Liver (tissue), 1 donor: ENCODE results near the gene FRMD4A.

Source experiments
- SP1 ChIP-seq: IDR thresholded peaks from 2 replicates; pipeline ENCODE4 v1.6.1; 2018; ENCODE audit warnings: antibody characterized with exemption, mild to moderate bottlenecking
- TF ChIP-seq, protein P1 (sequence below): IDR thresholded peaks from 2 replicates; pipeline ENCODE4 v1.6.1; 2016; ENCODE audit warnings: antibody characterized with exemption
- donor health status: healthy.

- TF ChIP-seq, protein P1, sequence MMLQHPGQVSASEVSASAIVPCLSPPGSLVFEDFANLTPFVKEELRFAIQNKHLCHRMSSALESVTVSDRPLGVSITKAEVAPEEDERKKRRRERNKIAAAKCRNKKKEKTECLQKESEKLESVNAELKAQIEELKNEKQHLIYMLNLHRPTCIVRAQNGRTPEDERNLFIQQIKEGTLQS, result no peak
- no peak for TF ChIP-seq SP1
These were observed 149.2 kb downstream of the FRMD4A start for GRCh38 chr10:14181567-14181936.
